ENCODE measurements around the gene NKX3-2. TPM values are rescaled to one million over a fixed set of nuclear protein-coding genes. Genes with fewer than 3 reads are reported as not detected.

The NKX3-2 gene
- total RNA-seq, 2 donors from 2014 or later = 0.11 to 1.5 TPM

- no peak overlapping the region for H3K27ac ChIP-seq (ENCODE audit: low read depth, low read length)
- Mint-ChIP-seq H3K36me3 (ENCODE audit: low read depth) (no peaks in the 10 kb centered on the region), H3K27ac (no peak overlapping the region), H3K4me3 (no peak overlapping the region), H3K27me3 (ENCODE audit: insufficient read depth) (peaks cover 2% of the 10 kb centered on the region), H3K9me3 (no peaks in the 10 kb centered on the region), H3K4me1 (peaks cover 11% of the 10 kb centered on the region)
- no peak for TF ChIP-seq CTCF (conservative IDR thresholded peaks at IDR 0.05)
- no peaks in the 10 kb centered on the region for H3K36me3 ChIP-seq (ENCODE audit: control insufficient read depth, insufficient read depth, low read length)
- H3K9me3 ChIP-seq (ENCODE audit: control insufficient read depth, low read length) = no peaks in the 10 kb centered on the region
- no peaks in the 10 kb centered on the region for H3K4me1 ChIP-seq (ENCODE audit: control insufficient read depth, insufficient read depth, low read length)
- DNase-seq = no peak
- no peak overlapping the region for H3K4me3 ChIP-seq (ENCODE audit: low read length)
- H3K27me3 ChIP-seq (ENCODE audit: control insufficient read depth, insufficient read depth, low read length, poor library complexity, severe bottlenecking) = peaks cover 3% of the 10 kb centered on the region
- no peak overlapping the region for H3K9ac ChIP-seq (ENCODE audit: extremely low read depth, low read length, poor library complexity, severe bottlenecking)
- WGBS, 2 experiments (ENCODE audit: insufficient coverage in 1 of 2, insufficient read length in 1 of 2) = 72 to 88% methylated on average over 1 to 3 of the region's 3 CpGs
Observed at GRCh38 chr4:13516315-13516860, 27.9 kb downstream of the NKX3-2 start.

- Mint-ChIP-seq H3K9me3 (no peaks in the 10 kb centered on the region), H3K36me3 (ENCODE audit: low read depth) (no peaks in the 10 kb centered on the region), H3K27ac (no peak overlapping the region), H3K4me1 (peaks cover 12% of the 10 kb centered on the region), H3K27me3 (ENCODE audit: insufficient read depth) (no peaks in the 10 kb centered on the region), H3K4me3 (no peak overlapping the region)
- TF ChIP-seq CTCF (conservative IDR thresholded peaks at IDR 0.05) = no peak
- Histone ChIP-seq H3K4me3 (ENCODE audit: low read length) (no peak overlapping the region), H3K36me3 (ENCODE audit: control insufficient read depth, insufficient read depth, low read length) (no peaks in the 10 kb centered on the region), H3K9ac (ENCODE audit: extremely low read depth, low read length, poor library complexity, severe bottlenecking) (no peak overlapping the region), H3K9me3 (ENCODE audit: control insufficient read depth, low read length) (no peaks in the 10 kb centered on the region), H3K27me3 (ENCODE audit: control insufficient read depth, insufficient read depth, low read length, poor library complexity, severe bottlenecking) (no peaks in the 10 kb centered on the region), H3K27ac (ENCODE audit: low read depth, low read length) (no peak overlapping the region), H3K4me1 (ENCODE audit: control insufficient read depth, insufficient read depth, low read length) (no peaks in the 10 kb centered on the region)
- 39 to 52% methylated on average over 5 of the region's 5 CpGs for whole genome bisulfite sequencing, 2 experiments (ENCODE audit: insufficient coverage in 1 of 2, insufficient read length in 1 of 2)
- no peak for DNase-seq
Observed at GRCh38 chr4:13515268-13515667, 29.0 kb downstream of the NKX3-2 start.

DNA sequence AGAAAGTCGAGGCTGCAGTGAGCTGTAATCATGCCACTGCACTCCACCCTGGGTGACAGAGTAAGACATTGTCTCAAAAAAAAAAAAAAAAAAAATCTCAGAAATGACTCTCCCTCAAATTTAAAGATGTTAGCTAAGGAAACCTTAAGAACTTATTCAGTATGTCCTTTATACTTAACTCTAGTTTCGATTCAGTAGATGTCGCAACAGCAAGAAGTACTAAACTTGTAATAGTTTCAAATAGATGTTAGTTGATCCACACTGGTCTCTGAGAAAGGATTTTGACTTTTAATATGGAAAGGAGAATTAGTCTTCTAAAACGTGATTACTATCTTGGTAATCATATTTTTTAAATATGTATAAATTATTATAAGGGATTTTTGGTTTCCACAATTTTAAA, 29.6 kb downstream of the NKX3-2 start:
- no peak overlapping the region for H3K4me3 ChIP-seq (ENCODE audit: low read length)
- H3K27me3 ChIP-seq (ENCODE audit: control insufficient read depth, insufficient read depth, low read length, poor library complexity, severe bottlenecking) = no peaks in the 10 kb centered on the region
- H3K9me3 ChIP-seq (ENCODE audit: control insufficient read depth, low read length) = no peaks in the 10 kb centered on the region
- Mint-ChIP-seq H3K36me3 (ENCODE audit: low read depth) (no peaks in the 10 kb centered on the region), H3K4me3 (no peak overlapping the region), H3K27me3 (ENCODE audit: insufficient read depth) (no peaks in the 10 kb centered on the region), H3K4me1 (peaks cover 15% of the 10 kb centered on the region), H3K9me3 (no peaks in the 10 kb centered on the region), H3K27ac (no peak overlapping the region)
- TF ChIP-seq CTCF (conservative IDR thresholded peaks at IDR 0.05) = no peak
- H3K27ac ChIP-seq (ENCODE audit: low read depth, low read length) = no peak overlapping the region
- WGBS, 2 experiments (ENCODE audit: insufficient coverage in 1 of 2, insufficient read length in 1 of 2) = 92 to 100% methylated on average over 2 to 3 of the region's 4 CpGs
- no peaks in the 10 kb centered on the region for H3K4me1 ChIP-seq (ENCODE audit: control insufficient read depth, insufficient read depth, low read length)
- DNase-seq = no peak
- H3K36me3 ChIP-seq (ENCODE audit: control insufficient read depth, insufficient read depth, low read length) = no peaks in the 10 kb centered on the region
- no peak overlapping the region for H3K9ac ChIP-seq (ENCODE audit: extremely low read depth, low read length, poor library complexity, severe bottlenecking)
